ENCODE data around the gene CNDP2.

CNDP2 gene

GRCh38 chr18:74472312-74472711, 23.9 kb upstream of the CNDP2 start:
- no peak for DNase-seq (ENCODE audit: low spot score)

GRCh38 chr18:74473976-74474640, 22.1 kb upstream of the CNDP2 start:
- no peak for DNase-seq (ENCODE audit: low spot score)

- DNase-seq (ENCODE audit: low spot score), result peak; percentile 70
These were observed 20.0 kb upstream of the CNDP2 start for GRCh38 chr18:74476140-74476539.

GRCh38 chr18:74477771-74478170, 18.4 kb upstream of the CNDP2 start:
- DNase-seq (ENCODE audit: low spot score), result no peak

- no peak for DNase-seq (ENCODE audit: low spot score)
These were observed 17.8 kb upstream of the CNDP2 start for GRCh38 chr18:74478316-74478715.

- DNase-seq (ENCODE audit: low spot score), result no peak
These were observed 17.3 kb upstream of the CNDP2 start for GRCh38 chr18:74478880-74479279.

GRCh38 chr18:74479486-74480148, 16.5 kb upstream of the CNDP2 start:
- DNase-seq (ENCODE audit: low spot score), result no peak

- no peak for DNase-seq (ENCODE audit: low spot score)
These were observed 16.0 kb upstream of the CNDP2 start for GRCh38 chr18:74480149-74480651.

- no peak for DNase-seq (ENCODE audit: low spot score)
These were observed 13.5 kb upstream of the CNDP2 start for GRCh38 chr18:74482697-74483096.

GRCh38 chr18:74486119-74486849, 9.9 kb upstream of the CNDP2 start:
- DNase-seq (ENCODE audit: low spot score), result no peak

GRCh38 chr18:74488354-74488753, 7.8 kb upstream of the CNDP2 start:
- DNase-seq (ENCODE audit: low spot score), result no peak

- DNase-seq (ENCODE audit: low spot score), result no peak
These were observed 7.3 kb upstream of the CNDP2 start for GRCh38 chr18:74488864-74489263.

GRCh38 chr18:74489676-74490075, 6.5 kb upstream of the CNDP2 start:
- no peak for DNase-seq (ENCODE audit: low spot score)

- DNase-seq (ENCODE audit: low spot score), result no peak
These were observed 3.9 kb upstream of the CNDP2 start for GRCh38 chr18:74492259-74492658.

- DNase-seq (ENCODE audit: low spot score), result peak; percentile 48
These were observed 2.5 kb upstream of the CNDP2 start for GRCh38 chr18:74493689-74494088.

GRCh38 chr18:74494514-74494913, 1.6 kb upstream of the CNDP2 start:
- DNase-seq (ENCODE audit: low spot score), result no peak

GRCh38 chr18:74496508-74497323, 553 bp downstream of the CNDP2 start:
- DNase-seq (ENCODE audit: low spot score), result peak; percentile 57

- DNase-seq (ENCODE audit: low spot score), result no peak
These were observed 1.1 kb downstream of the CNDP2 start for GRCh38 chr18:74497324-74497676.

- no peak for DNase-seq (ENCODE audit: low spot score)
These were observed 1.6 kb downstream of the CNDP2 start for GRCh38 chr18:74497778-74498177.

GRCh38 chr18:74498712-74499627, 2.8 kb downstream of the CNDP2 start:
- DNase-seq (ENCODE audit: low spot score), result no peak

GRCh38 chr18:74499633-74500032, 3.5 kb downstream of the CNDP2 start:
- DNase-seq (ENCODE audit: low spot score), result no peak
